SK-N-MC (cell line): ENCODE measurements around the gene GYG1.

ENCODE experiments used
- EZH2 ChIP-seq: fragments of 200-600 bp; sonication (generic); IDR thresholded peaks from one replicate; pipeline ENCODE4 v1.6.1; 2017; ENCODE audit warnings: antibody characterized with exemption
- POLR2AphosphoS5 ChIP-seq: IDR thresholded peaks from 2 replicates; pipeline ENCODE4 v1.6.1; 2012; ENCODE audit warnings: mild to moderate bottlenecking, low read depth, low read length, borderline replicate concordance

DNA sequence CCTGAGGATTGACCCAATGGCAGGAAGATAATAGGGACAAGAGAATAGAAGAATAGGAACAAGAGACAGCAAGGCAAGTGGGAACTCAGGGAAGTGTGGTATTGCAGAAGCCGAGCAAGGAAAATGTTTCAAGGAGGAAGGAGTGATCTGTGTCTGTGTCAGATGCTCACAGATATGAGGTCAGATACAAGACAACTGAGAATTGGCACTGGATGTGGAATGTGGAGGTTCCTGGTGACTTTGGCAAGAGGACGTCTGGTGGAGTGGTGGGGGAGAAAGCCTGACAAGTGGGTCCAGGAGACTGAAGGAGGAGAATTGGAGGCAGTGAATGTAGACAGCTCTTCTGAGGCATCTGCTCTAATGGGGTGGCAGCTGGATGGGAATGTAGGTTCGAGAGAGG is 24.1 kb downstream of the GYG1 start:
- TF ChIP-seq POLR2AphosphoS5 (no peak), EZH2 (no peak)
